ENCODE results near the gene GLI3. TPM values are rescaled to one million over a fixed set of nuclear protein-coding genes. Genes with fewer than 3 reads are reported as not detected.

GLI3 gene
- total and polyA plus RNA-seq, 2 of the 8 experiments (the other 6 are each of a cell fraction or from before 2014, with no cell fraction given), result 8.0 to 31.1 TPM

- WGBS, 2 experiments (ENCODE audit: extremely low coverage in 1 of 2, insufficient coverage in 1 of 2, insufficient read length in 1 of 2, insufficient replicate concordance in 2 of 2, low coverage in 1 of 2, low lambda C conversion rate in 2 of 2, missing lambda C conversion rate in 1 of 2), result 93% methylated on average over 3 of the region's 3 CpGs; no CpG with 5 or more reads in 1 of the 2 experiments
- FAIRE-seq, result no peak
- Histone ChIP-seq H2BK15ac (ENCODE audit: low read length) (no peak overlapping the region), H3K18ac (ENCODE audit: extremely low read depth, low read length) (no peak overlapping the region; the same call in 1 of the 2 replicates), H2AFZ (ENCODE audit: low read length) (no peak overlapping the region), H3K4me3 (ENCODE audit: extremely low read depth in 1 of 4, insufficient read depth in 2 of 4, low read depth in 3 of 4, low read length in 4 of 4) (no peak overlapping the region), H4K20me1 (replicated peaks in 1 of 2; ENCODE audit: control insufficient read depth in 1 of 2, insufficient read depth in 2 of 2, low read length in 2 of 2) (no peaks in the 10 kb centered on the region), H2BK5ac (ENCODE audit: low read depth, low read length) (no peak overlapping the region), H3K4me2 (ENCODE audit: insufficient read depth in 1 of 2, low read depth in 2 of 2, low read length in 2 of 2) (no peak overlapping the region), H4K5ac (ENCODE audit: insufficient read length, low read depth, low read length) (peak overlapping the region; percentile 19), H3K14ac (ENCODE audit: insufficient read length) (no peak overlapping the region), H2BK120ac (replicated peaks; ENCODE audit: low read depth, low read length) (no peak overlapping the region), H4K8ac (ENCODE audit: extremely low read depth, insufficient read depth, low read length) (no peak overlapping the region), H3K9me3 (ENCODE audit: insufficient read depth in 2 of 2, low read depth in 1 of 2, low read length in 1 of 2) (no peaks in the 10 kb centered on the region), H3K23me2 (ENCODE audit: low read depth, low read length) (no peaks in the 10 kb centered on the region), H2BK20ac (ENCODE audit: low read length) (no peak overlapping the region), H2BK12ac (ENCODE audit: low read depth, low read length) (peak overlapping the region; percentile 20; the same call in 1 of the 2 replicates), H4K91ac (replicated peaks; ENCODE audit: insufficient read length, low read length) (peak overlapping the region; percentile 22), H3K27me3 (replicated peaks in 1 of 4; ENCODE audit: control insufficient read depth in 3 of 4, extremely low read depth in 1 of 4, insufficient read depth in 3 of 4, low read length in 3 of 4) (no peaks in the 10 kb centered on the region), H3K56ac (replicated peaks; ENCODE audit: insufficient read length, low read depth, low read length) (no peak overlapping the region), H3K79me2 (ENCODE audit: control insufficient read depth in 1 of 2, insufficient read depth in 2 of 2, low read length in 2 of 2) (peaks cover 0 to 30% of the 10 kb centered on the region in 2 experiments; a peak in 2 of 4 replicates), H2AK5ac (ENCODE audit: low read depth, low read length) (no peak overlapping the region), H3K4ac (replicated peaks; ENCODE audit: insufficient read length, low read depth, low read length) (no peak overlapping the region), H3K9ac (replicated peaks in 1 of 4; ENCODE audit: extremely low read depth in 1 of 4, low read depth in 3 of 4, low read length in 3 of 4) (peak overlapping the region in 1 of 4 experiments; percentile 49; a peak in 1 of 7 replicates), H3K79me1 (ENCODE audit: low read depth, low read length) (no peaks in the 10 kb centered on the region), H3K27ac (ENCODE audit: low read depth, low read length) (no peak overlapping the region; the same call in 1 of the 2 replicates), H3K23ac (ENCODE audit: insufficient read length) (no peak overlapping the region), H3K4me1 (replicated peaks in 1 of 4; ENCODE audit: control insufficient read depth in 3 of 4, insufficient read depth in 4 of 4, low read length in 3 of 4) (peaks cover 0 to 14% (median 10%) of the 10 kb centered on the region in 4 experiments; a peak in 5 of 7 replicates), H3K36me3 (ENCODE audit: control insufficient read depth in 2 of 4, insufficient read depth in 4 of 4, low read length in 3 of 4) (no peaks in the 10 kb centered on the region; a peak in 1 of 8 replicates)
- POLR2A ChIA-PET (ENCODE audit: partially characterized antibody), result interaction anchor here (0.7 to 1.5 kb wide), 2 partner anchors 17 to 210 kb away, joined by 3 to 8 read pairs; no protein-coding TSS in a partner anchor
- DNase-seq (ENCODE audit: low read depth in 1 of 2, low spot score in 2 of 2), result no peak
- CTCF ChIA-PET (ENCODE audit: partially characterized antibody), result interaction anchor here (1.0 to 1.7 kb wide), 3 partner anchors 14 to 233 kb away, joined by 3 to 6 read pairs (median 4); no protein-coding TSS in a partner anchor
- no peak for TF ChIP-seq SP4 (IDR thresholded peaks at IDR 0.05; ENCODE audit: low read length)
- no peak for TF ChIP-seq TBP (IDR thresholded peaks at IDR 0.05; ENCODE audit: low read depth, low read length)
- no peak for TF ChIP-seq EGR1 (IDR thresholded peaks at IDR 0.05; ENCODE audit: borderline replicate concordance, low read depth, low read length)
- TF ChIP-seq TCF12 (IDR thresholded peaks at IDR 0.05; ENCODE audit: low read depth, low read length), result no peak
- TF ChIP-seq CBX5 (IDR thresholded peaks at IDR 0.05; ENCODE audit: low read depth, low read length), result no peak
- TF ChIP-seq JUN (IDR thresholded peaks at IDR 0.05; ENCODE audit: low read depth, low read length), result no peak
- no peak for TF ChIP-seq BCL11A (IDR thresholded peaks at IDR 0.05; ENCODE audit: low read depth in 2 of 2, low read length in 2 of 2)
- TF ChIP-seq SIX5 (IDR thresholded peaks at IDR 0.05; ENCODE audit: low read depth, low read length), result no peak
Measured at GRCh38 chr7:42210779-42211178, 26.2 kb downstream of the GLI3 start.
